HG03565 (cell line): ENCODE data around the gene SLC19A1.

ENCODE experiments used
- ATAC-seq: cut with Tn5 transposase; IDR thresholded peaks from one replicate; pipeline ENCODE4 v1.9.1; 2021; ENCODE audit warnings: mild to moderate bottlenecking, moderate library complexity; ENCODE audit not compliant: unreplicated experiment

SLC19A1 gene

DNA sequence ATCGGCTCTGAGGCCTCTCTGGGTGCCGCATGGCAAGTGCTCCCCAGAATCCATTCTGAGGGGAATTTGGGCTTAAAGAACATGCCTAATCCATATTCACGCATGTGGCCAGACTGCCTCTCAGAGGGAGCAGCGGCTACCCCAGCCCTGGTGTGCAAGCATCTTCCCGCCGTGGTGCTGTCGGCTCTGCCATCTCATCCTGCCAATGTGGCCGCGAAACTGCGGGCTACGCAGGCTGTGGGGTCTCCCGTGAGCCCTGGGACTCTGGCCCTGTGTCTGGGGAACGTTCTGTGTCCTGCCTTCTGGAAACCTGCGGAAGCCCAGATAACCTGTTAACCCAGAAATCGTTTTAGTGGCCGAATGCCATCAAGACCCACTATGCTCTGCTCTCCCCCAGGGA is 60.7 kb downstream of the SLC19A1 start:
- no peak for ATAC-seq

GRCh38 chr21:45480701-45481500 is 61.3 kb downstream of the SLC19A1 start:
- no peak for ATAC-seq

DNA sequence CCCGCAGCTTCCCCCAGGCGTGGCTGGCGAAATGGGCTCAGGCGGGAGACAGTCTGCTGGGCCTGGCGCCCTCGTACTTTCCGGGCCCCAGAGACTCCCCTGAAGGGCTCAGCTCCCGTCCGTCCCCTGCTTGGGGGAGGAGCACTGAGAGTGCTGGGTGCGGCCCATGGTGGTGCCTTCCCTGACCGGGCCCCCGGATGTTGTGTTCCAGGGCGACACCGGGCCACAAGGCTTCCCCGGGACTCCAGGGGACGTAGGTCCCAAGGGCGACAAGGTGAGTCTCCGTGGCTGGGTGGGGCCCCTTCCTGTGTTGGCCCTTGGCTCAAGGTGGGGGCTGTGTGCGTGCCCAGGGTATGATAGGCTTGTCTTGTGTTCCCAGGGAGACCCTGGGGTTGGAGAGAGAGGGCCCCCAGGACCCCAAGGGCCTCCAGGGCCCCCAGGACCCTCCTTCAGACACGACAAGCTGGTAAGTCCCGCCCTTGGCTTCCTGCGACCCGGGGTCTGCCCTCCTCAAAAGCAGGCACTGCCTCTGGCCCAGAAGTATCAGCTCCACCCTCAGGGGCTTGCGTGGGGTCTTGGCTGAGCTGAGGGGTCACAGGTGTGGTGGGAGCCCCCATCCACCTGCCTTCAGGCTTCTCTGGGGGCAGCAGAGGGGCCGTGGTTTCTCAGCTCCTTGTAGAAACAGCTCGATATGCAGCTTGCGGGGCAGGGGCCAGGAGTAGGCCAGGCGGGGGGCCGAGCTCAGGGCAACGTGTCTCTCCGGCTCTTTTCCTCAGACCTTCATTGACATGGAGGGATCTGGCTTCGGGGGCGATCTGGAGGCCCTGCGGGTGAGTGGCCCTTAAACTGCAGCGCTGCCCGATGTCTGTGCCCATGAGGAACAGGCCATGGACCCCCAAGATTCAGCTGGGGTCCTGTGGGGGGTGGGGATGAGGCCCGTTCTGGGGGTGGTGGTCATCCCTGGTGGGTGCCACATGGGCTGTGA is 62.3 kb downstream of the SLC19A1 start:
- no peak for ATAC-seq

GRCh38 chr21:45478816-45479669 is 63.2 kb downstream of the SLC19A1 start:
- no peak for ATAC-seq

- no peak for ATAC-seq
Measured at GRCh38 chr21:45478115-45478801, 64.0 kb downstream of the SLC19A1 start.

- ATAC-seq: no peak
Measured at GRCh38 chr21:45477176-45478114, 64.8 kb downstream of the SLC19A1 start.

- no peak for ATAC-seq
Measured at GRCh38 chr21:45476582-45476981, 65.7 kb downstream of the SLC19A1 start.

GRCh38 chr21:45475797-45476570 is 66.3 kb downstream of the SLC19A1 start:
- no peak for ATAC-seq

DNA sequence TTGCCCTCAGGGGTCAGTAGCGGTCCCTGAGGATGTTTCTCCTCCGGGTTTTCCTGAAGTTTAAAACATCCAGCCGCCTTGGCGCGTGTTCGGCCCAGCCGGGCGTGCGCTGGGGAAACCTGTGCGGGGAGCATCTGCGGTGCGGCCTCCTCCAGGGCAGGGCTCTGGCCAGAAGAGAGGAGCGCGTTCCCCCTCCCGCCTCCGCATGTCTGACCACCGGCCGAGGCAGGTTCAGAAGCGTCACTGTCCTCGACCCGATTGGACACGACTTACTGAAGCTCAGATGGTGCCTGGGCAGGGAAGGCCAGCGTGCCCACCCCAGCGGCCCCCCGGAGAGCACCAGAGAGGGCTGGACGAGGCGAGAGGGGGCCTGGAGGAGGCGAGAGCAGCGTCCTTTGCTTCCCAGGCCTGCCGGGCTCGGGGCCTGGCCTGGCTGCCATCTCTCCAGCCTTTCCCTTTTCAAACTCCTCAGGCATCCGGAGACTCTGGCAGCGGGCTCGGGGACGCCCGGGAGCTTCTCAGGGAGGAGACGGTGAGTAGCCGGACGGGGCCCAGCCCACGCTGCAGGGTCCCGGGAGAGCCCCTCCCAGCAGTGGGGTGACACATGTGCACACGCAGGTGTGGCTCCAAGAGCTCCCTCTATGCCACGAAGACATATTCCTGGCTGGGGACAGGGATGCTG is 67.1 kb downstream of the SLC19A1 start:
- no peak for ATAC-seq

- no peak for ATAC-seq
Measured at GRCh38 chr21:45474323-45474950, 67.8 kb downstream of the SLC19A1 start.

DNA sequence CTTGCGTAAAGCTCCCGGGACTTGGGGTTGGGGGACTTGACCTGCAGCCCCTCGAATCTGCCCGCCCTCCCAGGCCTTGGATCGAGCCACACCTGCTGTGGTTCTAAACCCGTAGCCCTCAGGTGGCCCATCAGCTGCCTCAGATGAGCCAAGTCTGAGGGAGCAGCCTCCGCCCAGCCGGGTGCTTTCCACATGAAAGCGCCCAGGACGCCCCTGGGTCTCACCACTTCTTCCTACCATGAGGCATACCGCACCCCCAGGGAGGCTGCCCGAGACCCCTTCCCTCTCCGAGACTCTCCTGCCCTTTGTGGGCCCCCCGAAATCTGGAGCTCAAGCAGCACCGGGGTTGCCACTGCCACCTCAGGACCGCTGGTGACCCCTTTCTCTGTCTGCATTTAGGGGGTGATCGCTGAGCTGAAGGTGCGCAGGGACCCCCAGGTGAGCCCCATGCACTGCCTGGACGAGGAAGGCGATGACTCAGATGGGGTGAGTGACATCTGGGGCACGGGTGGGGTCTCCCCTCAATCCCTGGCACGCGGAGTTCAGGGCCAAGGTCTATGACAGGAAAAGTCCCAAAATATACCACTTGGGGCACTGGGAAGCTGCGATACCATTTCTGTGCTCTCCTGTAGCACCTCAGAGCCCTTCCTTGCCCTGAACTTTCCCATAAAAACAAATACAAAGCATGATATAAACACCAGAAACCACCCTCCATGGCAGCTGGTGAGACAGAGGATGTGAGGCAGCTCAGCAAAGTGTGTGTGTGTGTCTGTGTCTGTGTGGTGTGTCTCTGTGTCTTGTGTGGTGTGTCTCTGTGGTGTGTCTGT is 68.5 kb downstream of the SLC19A1 start:
- no peak for ATAC-seq

GRCh38 chr21:45472445-45473365 is 69.5 kb downstream of the SLC19A1 start:
- no peak for ATAC-seq

DNA sequence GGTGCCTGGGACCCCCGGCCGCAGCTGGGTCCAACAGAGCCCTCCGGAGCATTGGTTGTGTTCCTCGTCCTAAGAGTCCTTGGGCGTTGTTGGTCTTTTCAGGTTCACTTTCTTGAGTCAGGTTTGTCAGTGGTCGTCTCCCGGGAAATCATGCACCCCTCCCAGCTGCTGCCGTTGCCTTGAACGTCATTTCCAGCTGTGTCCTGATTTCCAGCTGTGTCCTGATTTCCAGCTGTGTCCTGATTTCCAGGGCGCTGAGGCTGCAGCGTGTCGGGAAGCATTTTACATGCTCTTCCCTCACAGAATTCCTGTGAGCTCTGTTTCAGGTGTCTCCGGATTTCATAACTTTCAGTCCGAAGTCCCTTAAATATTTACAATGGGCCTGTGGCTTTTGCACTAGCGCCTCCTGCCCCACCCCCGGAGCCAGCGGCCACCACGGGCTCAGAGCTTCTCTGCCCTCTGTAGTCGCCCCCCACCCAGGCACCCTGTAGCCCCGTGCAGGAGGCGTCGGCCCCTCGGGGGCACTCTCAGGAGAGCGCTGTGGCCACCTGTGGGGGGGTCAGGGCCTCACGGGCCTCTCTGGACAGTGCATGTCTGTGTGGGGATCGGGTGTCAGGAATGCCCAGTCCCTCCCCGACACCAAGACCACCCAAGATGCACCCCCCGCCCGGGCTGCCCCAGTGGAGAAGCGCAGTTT is 70.6 kb downstream of the SLC19A1 start:
- no peak for ATAC-seq

- ATAC-seq: no peak
Measured at GRCh38 chr21:45470773-45471524, 71.3 kb downstream of the SLC19A1 start.
